T-helper 1 cell treated with Interleukin-12 subunit alpha and Interleukin-12 subunit beta and Interleukin-4 antibody, amounts not matched to agents 30 ng/mL and 1 ng/mL, for 36 hours (primary cell): Measurements from ENCODE around the gene MNAT1. TPM values are rescaled to one million over a fixed set of nuclear protein-coding genes. Genes with fewer than 3 reads are reported as not detected.
"Not testable (repeated sequence)": the region's sequence is repeated elsewhere in the genome, so short reads cannot be mapped to it uniquely, and the experiment has no call there.

Experiments used
- intact Hi-C: fragments of 100-400 bp; cut with micrococcal nuclease; formaldehyde crosslinking; loops from one replicate; pipeline ENCODE4 v1.15.1; 2024
- total RNA-seq: library from RNA; stranded (reverse); gene quantifications from 2 replicates; pipeline ENCODE4 v1.2.3, GENCODE V29; 2022

The MNAT1 gene
- total RNA-seq, 1 donor from 2014 or later: 41.7 TPM

- intact Hi-C loops: no loop called here
Observed at GRCh38 chr14:60867503-60868172, 133.1 kb downstream of the MNAT1 start.

DNA sequence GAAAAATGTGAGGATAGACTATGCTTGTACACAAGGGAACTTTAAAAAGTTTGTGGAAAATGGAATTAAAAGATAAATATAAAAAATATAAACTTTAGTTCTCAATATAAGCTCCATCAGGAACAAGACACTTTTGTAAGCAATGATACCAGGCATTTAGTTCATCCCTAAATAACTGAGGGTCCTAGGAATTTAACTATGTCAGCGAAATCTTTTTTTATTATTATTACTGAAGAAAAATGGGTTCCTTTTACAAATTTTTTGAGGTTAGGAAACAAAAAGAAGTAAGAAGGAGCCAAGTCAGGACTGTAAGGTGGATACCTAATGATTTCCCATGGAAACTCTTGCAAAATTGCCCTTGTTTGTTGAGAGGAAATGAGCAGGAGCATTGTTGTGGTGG, 143.6 kb downstream of the MNAT1 start:
- intact Hi-C loops: no loop called here

- intact Hi-C loops: no loop called here
Observed at GRCh38 chr14:60878536-60878935, 144.0 kb downstream of the MNAT1 start.

DNA sequence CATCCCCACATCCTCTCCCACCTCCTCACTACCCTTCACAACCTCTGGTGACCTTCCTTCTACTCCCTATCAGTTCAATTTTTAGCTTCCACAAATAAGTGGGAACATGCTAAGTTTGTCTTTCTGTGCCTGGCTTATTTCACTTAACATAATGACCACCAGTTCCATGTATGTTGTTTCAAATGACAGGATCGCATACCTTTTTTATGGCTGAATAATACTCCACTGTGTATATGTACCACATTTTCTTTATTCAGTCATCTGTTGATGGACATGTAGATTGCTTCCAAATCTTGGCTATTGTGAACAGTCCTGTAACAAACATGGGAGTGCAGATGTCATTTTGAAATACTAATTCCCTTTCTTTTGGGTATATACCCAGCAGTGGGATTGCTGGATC, 147.7 kb downstream of the MNAT1 start:
- intact Hi-C loops: no loop called here

- intact Hi-C loops: no loop called here
Observed at GRCh38 chr14:60884134-60884533, 149.6 kb downstream of the MNAT1 start.

- intact Hi-C loops: not testable (repeated sequence)
Observed at GRCh38 chr14:60890636-60891035, 156.1 kb downstream of the MNAT1 start.

DNA sequence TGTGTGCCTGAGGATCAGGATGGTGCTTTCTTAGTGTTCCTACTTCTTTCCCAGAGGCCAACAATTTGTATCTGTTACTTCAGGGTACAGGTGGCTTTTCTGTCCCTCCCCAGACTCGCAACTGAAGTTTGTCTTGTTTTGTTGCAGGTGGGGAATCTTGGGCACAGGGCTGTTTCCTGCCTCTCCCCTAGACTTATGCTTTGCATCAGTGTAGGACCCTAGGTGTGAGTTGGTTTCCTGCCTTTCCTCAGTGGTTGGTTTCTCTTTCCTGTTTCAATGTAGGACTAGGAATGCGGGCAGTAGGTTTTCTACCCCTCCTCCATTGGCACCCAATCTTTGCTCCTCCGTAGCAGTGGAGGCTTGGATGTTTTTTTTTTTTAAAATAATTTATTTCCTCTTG, 159.3 kb downstream of the MNAT1 start:
- intact Hi-C loops: no loop called here

DNA sequence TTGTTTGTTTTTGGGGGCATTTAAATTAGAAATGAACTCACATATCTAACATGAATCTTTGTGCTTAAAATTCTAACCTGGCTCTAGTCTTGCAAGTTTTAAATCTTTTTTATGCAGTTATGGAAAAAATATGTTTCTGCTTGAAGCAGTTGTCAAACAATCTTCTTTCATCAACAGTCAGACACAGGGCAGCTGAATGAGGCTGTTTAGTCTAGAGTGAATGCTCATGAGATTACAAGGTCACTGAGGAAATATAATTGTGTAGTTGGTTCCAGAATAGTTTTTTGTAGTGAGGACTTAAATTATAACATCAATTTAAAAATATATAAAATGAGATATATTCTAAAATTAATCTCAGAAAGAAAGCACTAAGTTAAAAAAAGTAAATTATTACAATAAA, 169.8 kb downstream of the MNAT1 start:
- intact Hi-C loops: no loop called here

- intact Hi-C loops: no loop called here
Observed at GRCh38 chr14:60905923-60906322, 171.4 kb downstream of the MNAT1 start.

GRCh38 chr14:60915781-60916180, 181.2 kb downstream of the MNAT1 start:
- intact Hi-C loops: no loop called here

GRCh38 chr14:60922050-60922449, 187.5 kb downstream of the MNAT1 start:
- intact Hi-C loops: no loop called here

DNA sequence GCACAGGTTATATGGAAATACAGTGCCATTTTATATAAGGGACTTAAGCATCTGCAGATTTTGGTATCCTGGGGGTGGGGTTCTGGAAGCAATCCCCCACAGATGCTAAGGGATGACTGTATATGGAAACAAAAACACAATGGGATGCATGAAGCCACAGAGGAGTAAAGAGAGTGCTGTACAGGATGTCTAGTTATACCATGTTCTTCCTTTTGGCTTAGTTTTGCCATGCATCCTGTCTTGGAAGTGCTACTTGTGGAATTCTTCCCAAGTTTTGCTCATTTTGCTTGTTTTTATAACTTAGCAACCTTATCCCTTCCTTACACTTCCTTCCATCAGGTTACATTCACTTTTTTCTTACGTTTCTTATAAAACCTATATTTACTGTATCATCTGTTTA, 190.7 kb downstream of the MNAT1 start:
- intact Hi-C loops: no loop called here

DNA sequence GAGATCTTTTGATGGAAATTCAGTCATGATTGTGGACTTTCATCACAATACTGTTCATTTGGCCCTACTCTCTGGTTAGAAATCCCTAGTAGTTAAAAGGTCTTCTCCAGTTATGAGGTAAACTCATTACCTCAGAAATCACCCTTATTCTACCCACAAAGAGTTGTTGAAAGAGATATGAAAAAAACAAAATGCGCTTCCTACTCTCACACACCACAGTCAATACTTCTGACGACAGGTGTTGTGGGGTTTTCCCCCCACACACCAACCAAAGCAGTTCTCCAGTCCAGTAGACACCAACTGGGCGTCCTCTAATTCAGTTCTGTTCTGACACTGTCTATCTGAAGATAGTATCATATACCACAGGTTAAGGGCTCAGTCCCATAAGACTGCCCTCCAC, 191.4 kb downstream of the MNAT1 start:
- intact Hi-C loops: no loop called here

DNA sequence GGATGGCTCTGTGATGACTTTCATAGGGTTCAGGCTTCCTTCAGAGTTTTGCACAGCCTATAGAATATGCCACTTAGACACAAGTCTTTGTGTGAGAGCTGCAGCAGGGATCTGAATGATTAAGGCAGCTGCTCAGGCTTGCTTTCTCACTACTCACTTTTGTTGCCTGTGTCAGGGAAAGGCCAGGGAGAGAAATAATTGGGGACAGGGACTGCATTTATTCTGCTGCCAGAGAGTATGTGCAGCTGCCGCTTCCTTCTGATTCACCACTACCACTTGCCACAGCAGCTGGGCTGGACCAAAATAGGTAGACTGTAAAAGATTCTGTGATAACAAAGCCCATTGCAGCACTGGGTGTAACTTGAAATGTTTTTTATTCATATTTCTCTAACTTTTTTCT, 196.7 kb downstream of the MNAT1 start:
- intact Hi-C loops: no loop called here

DNA sequence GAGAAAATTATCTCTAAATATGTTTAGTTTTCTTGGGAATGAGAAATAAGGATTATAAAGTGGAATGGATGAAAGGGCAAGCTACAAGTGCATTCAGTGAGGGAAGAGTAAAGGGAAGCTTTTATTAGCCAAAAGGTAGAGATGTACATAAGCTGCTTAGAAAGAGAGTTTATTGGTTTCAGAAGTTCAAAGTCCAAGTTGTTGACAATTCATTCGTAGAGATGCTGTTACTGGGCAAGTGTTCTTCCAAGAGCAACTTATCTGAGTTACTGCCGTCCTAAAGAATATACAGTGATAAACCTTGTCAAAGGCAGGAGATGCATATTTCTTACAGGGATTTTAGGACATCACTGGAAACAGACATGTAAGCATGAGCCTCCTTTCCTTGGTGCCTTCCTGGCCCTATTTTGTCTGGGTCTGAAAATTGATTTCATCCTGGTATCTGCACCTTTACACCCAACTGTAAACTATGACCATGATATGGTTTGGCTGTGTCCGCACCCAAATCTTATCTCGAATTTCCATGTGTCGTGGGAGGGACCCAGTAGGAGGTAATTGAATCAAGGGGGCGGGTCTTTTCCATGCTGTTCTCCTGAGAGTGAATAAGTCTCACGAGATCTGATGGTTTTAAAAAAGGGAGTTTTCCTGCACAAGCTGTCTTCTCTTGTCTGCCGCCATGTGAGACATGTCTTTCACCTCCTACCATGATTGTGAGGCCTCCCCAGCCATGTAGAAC, 199.5 kb downstream of the MNAT1 start:
- intact Hi-C loops: no loop called here

GRCh38 chr14:60935319-60935718, 200.8 kb downstream of the MNAT1 start:
- intact Hi-C loops: no loop called here

DNA sequence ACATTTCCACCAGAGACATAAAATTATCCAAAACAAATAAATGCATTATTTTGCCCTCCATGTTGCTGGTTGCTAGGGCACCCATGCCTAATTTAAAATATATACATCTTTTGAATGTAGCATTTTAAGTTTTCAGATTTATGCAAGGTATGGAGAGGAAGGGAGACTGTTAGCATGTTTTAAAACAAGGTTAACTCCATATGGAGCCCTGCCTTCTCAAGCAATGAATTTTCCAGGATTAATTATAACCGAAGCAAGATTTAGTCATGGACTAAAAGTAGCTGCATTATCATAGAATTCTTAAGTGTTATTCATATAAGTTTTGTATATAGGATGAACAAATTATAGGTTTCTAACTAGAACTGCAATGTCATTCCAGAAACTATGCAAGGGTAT, 209.1 kb downstream of the MNAT1 start:
- intact Hi-C loops: no loop called here

DNA sequence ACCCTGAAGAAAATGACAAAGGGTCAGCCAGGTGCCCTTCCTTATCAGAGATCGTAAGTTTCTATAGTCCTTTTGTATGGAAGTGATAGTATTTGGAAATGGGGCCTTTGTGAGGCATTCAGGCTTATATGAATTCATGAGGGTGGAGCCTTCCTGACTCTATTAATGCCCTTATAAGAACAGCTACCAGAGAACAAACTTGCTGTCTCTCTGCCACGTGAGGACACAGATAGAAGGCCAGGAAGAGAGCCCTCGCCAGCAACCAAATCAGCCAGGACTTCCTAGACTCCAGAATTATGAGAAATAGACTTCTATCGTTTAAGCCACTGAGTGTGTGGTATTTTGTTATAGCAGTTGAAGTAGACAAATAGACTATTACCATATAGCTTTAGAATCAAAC, 209.6 kb downstream of the MNAT1 start:
- intact Hi-C loops: no loop called here

DNA sequence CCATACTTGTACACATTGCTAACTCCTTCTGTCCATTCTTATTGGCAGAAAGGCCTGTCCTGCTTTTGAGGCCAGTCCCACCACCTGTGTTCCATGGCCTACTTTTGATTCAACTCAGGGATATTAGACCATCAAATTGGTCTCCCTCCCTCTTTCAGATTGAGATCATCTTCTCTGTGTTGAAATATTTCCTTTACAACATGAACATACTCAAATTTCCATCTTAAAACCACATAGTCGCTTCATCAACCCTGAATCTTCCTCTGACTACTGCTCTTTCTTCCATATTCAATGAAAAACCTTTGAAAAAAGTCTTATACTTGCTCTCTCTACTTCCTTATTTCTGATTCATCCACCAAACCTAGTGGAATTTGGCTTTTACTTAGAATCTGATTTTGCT, 211.4 kb downstream of the MNAT1 start:
- intact Hi-C loops: no loop called here

DNA sequence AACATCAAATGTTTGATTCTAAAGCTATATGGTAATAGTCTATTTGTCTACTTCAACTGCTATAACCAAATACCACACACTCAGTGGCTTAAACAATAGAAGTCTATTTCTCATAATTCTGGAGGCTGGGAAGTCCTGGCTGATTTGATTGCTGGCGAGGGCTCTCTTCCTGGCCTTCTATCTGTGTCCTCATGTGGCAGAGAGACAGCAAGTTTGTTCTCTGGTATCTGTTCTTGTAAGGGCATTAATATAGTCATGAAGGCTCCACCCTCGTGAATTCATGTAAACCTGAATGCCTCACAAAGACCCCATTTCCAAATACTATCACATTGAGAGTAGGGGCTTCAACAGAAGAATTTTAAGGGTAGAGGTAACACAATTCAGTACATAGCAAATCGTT, 212.2 kb downstream of the MNAT1 start:
- intact Hi-C loops: no loop called here

GRCh38 chr14:60951776-60952435, 217.3 kb downstream of the MNAT1 start:
- intact Hi-C loops: no loop called here

GRCh38 chr14:60956202-60956601, 221.6 kb downstream of the MNAT1 start:
- intact Hi-C loops: no loop called here

DNA sequence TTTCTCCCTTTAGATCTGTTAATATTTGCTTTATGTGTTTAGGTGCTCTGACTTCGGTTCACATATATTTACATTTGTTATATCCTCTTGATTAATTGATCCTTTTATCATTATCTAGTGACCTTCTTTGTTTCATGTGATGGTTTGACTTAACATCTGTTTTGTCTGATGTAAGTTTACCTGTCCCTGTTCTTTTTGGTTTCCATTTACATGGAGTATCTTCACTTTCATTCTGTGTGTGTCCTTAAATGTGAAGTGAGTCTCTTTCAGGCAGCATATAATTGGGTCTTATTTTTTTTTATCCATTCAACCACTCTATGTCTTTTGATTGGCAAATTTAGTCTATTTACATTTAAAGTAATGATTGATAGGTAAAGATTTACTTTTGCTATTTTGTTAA, 222.1 kb downstream of the MNAT1 start:
- intact Hi-C loops: no loop called here
